GM23248 (cell line): ENCODE data around the gene SYT2.

Source experiments
- EZH2 ChIP-seq: fragments of 200-600 bp; sonication (generic); IDR thresholded peaks from 2 replicates; pipeline ENCODE4 v1.6.1; 2018; ENCODE audit warnings: antibody characterized with exemption, mild to moderate bottlenecking; ENCODE audit not compliant: insufficient read depth, poor library complexity, severe bottlenecking
- EZH2phosphoT487 ChIP-seq: fragments of 200-600 bp; sonication (generic); IDR thresholded peaks from 2 replicates; pipeline ENCODE4 v1.6.1; 2018; ENCODE audit warnings: antibody characterized with exemption, moderate library complexity, mild to moderate bottlenecking, low read depth; ENCODE audit not compliant: insufficient read depth

GRCh38 chr1:202579806-202580205, 130.4 kb downstream of the SYT2 start:
- TF ChIP-seq EZH2phosphoT487 (no peak), EZH2 (no peak)
